ENCODE measurements around the gene IMMP2L.
"Not testable (repeated sequence)": the region's sequence is repeated elsewhere in the genome, so short reads cannot be mapped to it uniquely, and the experiment has no call there.

The IMMP2L gene

DNA sequence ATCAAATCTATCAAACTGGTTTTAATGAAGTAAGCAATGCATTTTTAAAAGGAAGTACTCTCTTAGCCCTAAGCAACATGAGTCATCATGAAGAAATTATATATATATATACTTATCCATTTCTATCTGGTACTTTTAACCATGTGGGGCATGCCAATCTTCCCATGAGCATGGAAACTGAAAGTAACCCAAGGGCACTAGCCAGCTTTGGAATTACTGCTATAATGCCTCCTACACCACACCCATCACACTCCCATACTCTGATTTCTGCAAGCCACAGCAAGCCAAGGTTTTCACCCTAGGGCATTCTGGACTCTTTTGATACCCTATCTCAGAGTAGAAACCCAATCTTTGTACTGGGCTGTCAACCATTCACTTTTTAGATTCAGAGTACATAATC lies 204.6 kb downstream of the IMMP2L start:
- Mint-ChIP-seq H3K4me1 (ENCODE audit: low read depth) (peaks cover 3% of the 10 kb centered on the region), H3K27ac (no peak overlapping the region), H3K36me3 (ENCODE audit: low read depth) (no peaks in the 10 kb centered on the region), H3K27me3 (no peaks in the 10 kb centered on the region), H3K9me3 (no peaks in the 10 kb centered on the region), H3K4me3 (no peak overlapping the region)
- no peak for DNase-seq

GRCh38 chr7:111356941-111357340 lies 205.4 kb downstream of the IMMP2L start:
- DNase-seq = no peak
- peaks cover 8% of the 10 kb centered on the region for H3K4me1 Mint-ChIP-seq (ENCODE audit: low read depth)
- H3K27ac Mint-ChIP-seq = no peak overlapping the region
- no peaks in the 10 kb centered on the region for H3K27me3 Mint-ChIP-seq
- no peak overlapping the region for H3K4me3 Mint-ChIP-seq
- no peaks in the 10 kb centered on the region for H3K9me3 Mint-ChIP-seq
- H3K36me3 Mint-ChIP-seq (ENCODE audit: low read depth) = no peaks in the 10 kb centered on the region

GRCh38 chr7:111352319-111352718 lies 210.0 kb downstream of the IMMP2L start:
- Mint-ChIP-seq H3K27me3 (no peaks in the 10 kb centered on the region), H3K27ac (peak overlapping the region; percentile 46), H3K9me3 (peaks cover under 1% of the 10 kb centered on the region), H3K36me3 (ENCODE audit: low read depth) (no peaks in the 10 kb centered on the region), H3K4me3 (no peak overlapping the region), H3K4me1 (ENCODE audit: low read depth) (peaks cover 6% of the 10 kb centered on the region)
- no peak for DNase-seq

DNA sequence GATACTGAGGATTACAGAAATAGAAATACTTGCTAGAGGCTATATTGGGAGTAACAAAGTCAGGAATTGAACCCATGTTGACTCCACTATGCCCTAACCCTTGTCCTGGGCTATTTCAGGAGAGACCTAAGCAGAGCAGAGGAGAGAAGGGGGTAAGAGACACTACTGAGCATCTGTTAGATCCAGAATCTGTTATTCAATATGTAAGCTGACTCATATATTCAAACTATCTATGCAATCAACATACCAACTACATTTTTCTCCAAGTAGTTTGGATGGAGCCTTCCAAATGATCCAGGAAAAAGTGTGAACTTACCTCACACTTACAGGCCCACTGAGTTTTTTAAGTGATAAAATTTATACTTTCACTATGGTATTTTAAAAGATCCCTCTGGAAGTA lies 216.1 kb downstream of the IMMP2L start:
- Mint-ChIP-seq H3K27ac (no peak overlapping the region), H3K9me3 (peaks cover 26% of the 10 kb centered on the region), H3K27me3 (no peaks in the 10 kb centered on the region), H3K4me3 (no peak overlapping the region), H3K36me3 (ENCODE audit: low read depth) (peaks cover 32% of the 10 kb centered on the region), H3K4me1 (ENCODE audit: low read depth) (no peaks in the 10 kb centered on the region)
- DNase-seq = no peak

DNA sequence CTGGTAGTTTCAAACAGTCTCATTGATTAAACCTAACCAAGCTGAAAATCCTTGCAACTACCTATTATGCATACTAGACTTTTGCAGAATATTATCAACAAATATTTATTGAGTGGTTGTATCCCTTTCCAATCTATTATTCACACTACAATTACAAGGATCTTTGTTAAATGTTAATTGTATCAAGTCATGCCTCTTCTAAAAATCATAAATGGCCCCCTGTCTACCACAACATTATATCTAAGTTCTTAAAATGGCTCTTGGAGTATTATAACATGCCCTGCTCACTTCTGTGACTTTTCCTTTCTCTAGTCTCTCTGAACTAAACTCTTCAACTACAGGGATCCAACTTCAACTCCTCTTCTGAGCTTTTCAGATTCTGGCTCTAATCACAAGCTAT lies 219.3 kb downstream of the IMMP2L start:
- Mint-ChIP-seq H3K9me3 (peaks cover 26% of the 10 kb centered on the region), H3K27me3 (no peaks in the 10 kb centered on the region), H3K36me3 (ENCODE audit: low read depth) (peaks cover 32% of the 10 kb centered on the region)

GRCh38 chr7:111339006-111339405 lies 223.3 kb downstream of the IMMP2L start:
- H3K27ac Mint-ChIP-seq = no peak overlapping the region
- peaks cover 14% of the 10 kb centered on the region for H3K9me3 Mint-ChIP-seq
- H3K4me1 Mint-ChIP-seq (ENCODE audit: low read depth) = no peaks in the 10 kb centered on the region
- no peaks in the 10 kb centered on the region for H3K27me3 Mint-ChIP-seq
- peaks cover 14% of the 10 kb centered on the region for H3K36me3 Mint-ChIP-seq (ENCODE audit: low read depth)
- no peak for DNase-seq
- no peak overlapping the region for H3K4me3 Mint-ChIP-seq

More for the DNA sequence above, 219.3 kb downstream of the IMMP2L start:
- no peak overlapping the region for H3K4me3 Mint-ChIP-seq
- no peak for DNase-seq
- H3K27ac Mint-ChIP-seq = no peak overlapping the region
- no peaks in the 10 kb centered on the region for H3K4me1 Mint-ChIP-seq (ENCODE audit: low read depth)

DNA sequence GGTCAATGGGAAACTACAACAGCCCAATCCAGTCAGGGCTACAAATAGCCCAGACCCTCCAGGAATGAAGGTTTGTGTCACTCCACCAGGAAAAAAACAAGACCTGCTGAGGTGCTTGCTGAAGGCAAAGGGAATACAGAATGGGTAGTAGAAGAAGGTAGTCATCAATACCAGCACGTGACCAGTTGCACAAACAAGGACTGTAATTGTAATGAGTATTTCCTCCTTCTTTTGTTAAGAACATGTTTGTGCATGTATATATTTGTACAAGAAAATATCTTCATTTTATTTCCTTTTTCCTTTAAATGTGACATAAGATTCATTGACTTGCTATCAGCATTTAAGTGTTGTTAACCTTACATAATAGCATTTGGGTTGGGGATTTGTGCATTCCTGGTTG lies 229.3 kb downstream of the IMMP2L start:
- Mint-ChIP-seq H3K4me3 (no peak overlapping the region), H3K9me3 (peaks cover 3% of the 10 kb centered on the region)
- no peak for DNase-seq

DNA sequence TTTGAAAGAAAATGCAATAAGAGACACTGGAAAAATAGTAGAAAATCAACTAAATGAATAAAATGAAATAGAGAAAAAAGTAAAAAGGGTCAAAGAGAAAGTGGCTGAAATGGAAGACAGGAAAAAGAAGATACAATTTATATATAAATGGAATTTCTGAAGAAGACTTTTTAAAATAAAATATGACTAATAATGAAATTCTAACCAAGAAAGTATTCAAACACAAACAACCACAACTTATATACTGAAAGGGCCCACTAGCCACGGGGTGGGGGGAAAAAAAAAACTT lies 232.1 kb downstream of the IMMP2L start:
- no peak overlapping the region for H3K27ac Mint-ChIP-seq
- peaks cover 3% of the 10 kb centered on the region for H3K9me3 Mint-ChIP-seq

More for the DNA sequence above, 229.3 kb downstream of the IMMP2L start:
- Mint-ChIP-seq H3K27me3 (no peaks in the 10 kb centered on the region), H3K4me1 (ENCODE audit: low read depth) (peaks cover 16% of the 10 kb centered on the region), H3K36me3 (ENCODE audit: low read depth) (no peaks in the 10 kb centered on the region), H3K27ac (no peak overlapping the region)

GRCh38 chr7:111329367-111330234 lies 232.7 kb downstream of the IMMP2L start:
- DNase-seq = no peak
- H3K27me3 Mint-ChIP-seq = no peaks in the 10 kb centered on the region
- peaks cover 3% of the 10 kb centered on the region for H3K9me3 Mint-ChIP-seq
- H3K4me1 Mint-ChIP-seq (ENCODE audit: low read depth) = peaks cover 16% of the 10 kb centered on the region
- H3K36me3 Mint-ChIP-seq (ENCODE audit: low read depth) = no peaks in the 10 kb centered on the region
- H3K27ac Mint-ChIP-seq = no peak overlapping the region
- H3K4me3 Mint-ChIP-seq = no peak overlapping the region

More for the DNA sequence above, 232.1 kb downstream of the IMMP2L start:
- Mint-ChIP-seq H3K27me3 (no peaks in the 10 kb centered on the region), H3K4me3 (no peak overlapping the region), H3K36me3 (ENCODE audit: low read depth) (no peaks in the 10 kb centered on the region), H3K4me1 (ENCODE audit: low read depth) (peaks cover 16% of the 10 kb centered on the region)
- no peak for DNase-seq

DNA sequence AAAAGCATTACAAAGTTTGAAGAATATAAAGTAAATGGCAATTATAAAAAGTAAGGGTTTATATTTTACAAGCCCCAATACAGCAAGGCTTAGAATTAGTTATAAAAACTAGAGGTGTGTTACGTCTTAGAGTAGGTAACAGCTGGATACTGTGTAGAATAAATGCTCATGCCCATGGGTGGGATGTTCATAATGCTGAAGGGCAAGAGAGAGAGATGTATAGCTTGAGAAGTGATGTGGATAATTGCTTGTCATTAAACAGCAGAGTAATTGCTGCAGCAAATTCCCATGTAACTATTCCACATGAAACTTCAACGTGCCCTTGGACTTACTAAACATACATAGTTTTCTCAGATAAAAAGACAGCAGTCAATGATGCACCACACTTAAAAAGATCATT lies 233.8 kb downstream of the IMMP2L start:
- Mint-ChIP-seq H3K27me3 (no peaks in the 10 kb centered on the region), H3K4me3 (no peak overlapping the region), H3K27ac (no peak overlapping the region), H3K36me3 (ENCODE audit: low read depth) (peaks cover 3% of the 10 kb centered on the region), H3K4me1 (ENCODE audit: low read depth) (peaks cover 19% of the 10 kb centered on the region), H3K9me3 (no peaks in the 10 kb centered on the region)
- no peak for DNase-seq

- DNase-seq = no peak
- Mint-ChIP-seq H3K4me1 (ENCODE audit: low read depth) (peaks cover 21% of the 10 kb centered on the region), H3K27me3 (no peaks in the 10 kb centered on the region), H3K27ac (no peak overlapping the region), H3K9me3 (no peaks in the 10 kb centered on the region), H3K4me3 (no peak overlapping the region), H3K36me3 (ENCODE audit: low read depth) (peaks cover 7% of the 10 kb centered on the region)
Measured at GRCh38 chr7:111324776-111325175, 237.5 kb downstream of the IMMP2L start.

- H3K27me3 Mint-ChIP-seq = no peaks in the 10 kb centered on the region
- H3K9me3 Mint-ChIP-seq = no peaks in the 10 kb centered on the region
- H3K27ac Mint-ChIP-seq = no peak overlapping the region
- no peak overlapping the region for H3K4me3 Mint-ChIP-seq
- H3K36me3 Mint-ChIP-seq (ENCODE audit: low read depth) = peaks cover 7% of the 10 kb centered on the region
- no peak for DNase-seq
- H3K4me1 Mint-ChIP-seq (ENCODE audit: low read depth) = peaks cover 16% of the 10 kb centered on the region
Measured at GRCh38 chr7:111324228-111324627, 238.1 kb downstream of the IMMP2L start.

DNA sequence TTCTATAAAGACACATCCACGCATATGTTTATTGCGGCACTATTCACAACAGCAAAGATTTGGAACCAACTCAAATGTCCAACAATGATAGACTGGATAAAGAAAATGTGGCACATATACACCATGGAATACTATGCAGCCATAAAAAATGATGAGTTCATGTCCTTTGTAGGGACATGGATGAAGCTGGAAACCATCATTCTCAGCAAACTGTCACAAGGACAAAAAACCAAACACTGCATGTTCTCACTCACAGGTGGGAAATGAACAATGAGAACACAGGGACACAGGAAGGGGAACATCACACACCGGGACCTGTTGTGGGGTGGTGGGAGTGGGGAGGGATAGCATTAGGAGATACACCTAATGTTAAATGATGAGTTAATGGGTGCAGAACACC lies 238.6 kb downstream of the IMMP2L start:
- H3K9me3 Mint-ChIP-seq; H3K27me3 Mint-ChIP-seq; H3K4me3 Mint-ChIP-seq; H3K27ac Mint-ChIP-seq; H3K36me3 Mint-ChIP-seq (ENCODE audit: low read depth); DNase-seq: not testable (repeated sequence)
- peaks cover 12% of the 10 kb centered on the region for H3K4me1 Mint-ChIP-seq (ENCODE audit: low read depth)

DNA sequence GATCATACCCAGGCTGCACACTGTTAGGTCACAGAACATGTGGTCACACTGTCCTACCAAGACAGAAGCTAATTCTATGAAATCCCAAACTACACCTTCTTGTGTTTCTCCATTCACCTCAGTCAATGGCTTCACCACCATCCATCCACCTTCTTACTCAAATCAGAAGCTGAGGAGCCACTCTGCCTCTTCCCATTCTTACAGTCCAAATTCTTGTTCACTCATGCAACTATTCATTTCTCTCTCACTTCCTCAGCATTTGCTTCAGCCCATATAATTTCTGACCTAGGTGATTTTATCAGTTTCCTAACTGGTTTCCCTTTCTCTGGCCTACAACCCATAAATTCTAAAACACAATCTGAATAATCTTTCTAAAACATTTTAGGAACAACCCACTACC lies 242.2 kb downstream of the IMMP2L start:
- H3K36me3 Mint-ChIP-seq (ENCODE audit: low read depth) = peaks cover 7% of the 10 kb centered on the region
- H3K4me1 Mint-ChIP-seq (ENCODE audit: low read depth) = peaks cover 12% of the 10 kb centered on the region
- H3K9me3 Mint-ChIP-seq = peaks cover 2% of the 10 kb centered on the region
- H3K27ac Mint-ChIP-seq = no peak overlapping the region
- DNase-seq = no peak
- H3K4me3 Mint-ChIP-seq = no peak overlapping the region
- no peaks in the 10 kb centered on the region for H3K27me3 Mint-ChIP-seq

DNA sequence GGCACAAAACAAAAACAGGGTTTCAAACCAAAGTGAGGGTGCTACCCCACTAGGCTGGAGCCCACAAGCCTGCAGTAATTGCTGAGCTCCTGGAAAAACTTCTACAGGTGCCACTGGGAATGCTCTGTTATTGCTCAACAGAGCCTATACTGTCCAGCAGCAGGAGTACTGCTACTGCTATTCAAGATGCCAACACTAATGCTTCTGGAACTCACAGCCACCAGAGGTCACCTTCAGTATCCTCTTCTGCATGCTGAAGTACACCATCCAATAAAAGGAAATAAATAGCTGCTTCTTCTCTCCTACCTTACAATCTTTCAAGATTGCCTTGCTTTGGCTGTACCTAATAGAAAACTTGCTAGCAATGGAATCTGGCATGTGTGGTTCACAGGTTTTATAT lies 249.3 kb downstream of the IMMP2L start:
- no peak for DNase-seq
- no peaks in the 10 kb centered on the region for H3K4me1 Mint-ChIP-seq (ENCODE audit: low read depth)
- peaks cover 7% of the 10 kb centered on the region for H3K36me3 Mint-ChIP-seq (ENCODE audit: low read depth)
- no peak overlapping the region for H3K27ac Mint-ChIP-seq
- H3K27me3 Mint-ChIP-seq = no peaks in the 10 kb centered on the region
- H3K4me3 Mint-ChIP-seq = no peak overlapping the region
- H3K9me3 Mint-ChIP-seq = peaks cover 2% of the 10 kb centered on the region

DNA sequence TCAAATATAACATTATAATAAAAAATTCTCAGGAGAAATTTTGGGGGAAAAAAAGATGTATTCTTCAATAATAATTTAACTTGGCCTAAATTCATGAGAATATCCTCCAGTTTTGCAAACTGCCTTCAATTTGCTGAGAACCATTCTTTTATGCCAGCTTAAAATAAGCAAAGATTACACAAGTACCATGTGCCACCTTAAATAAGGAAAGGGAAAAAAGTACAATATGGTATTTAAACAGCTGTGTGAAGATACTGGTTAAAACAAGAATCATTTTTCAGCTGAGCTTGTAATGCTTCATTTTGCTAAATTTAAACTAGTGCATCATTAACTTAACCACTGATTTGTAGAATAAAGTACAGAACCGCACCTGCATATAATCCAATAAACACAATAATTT lies 253.6 kb downstream of the IMMP2L start:
- DNase-seq = no peak
- Mint-ChIP-seq H3K36me3 (ENCODE audit: low read depth) (peaks cover 7% of the 10 kb centered on the region), H3K27me3 (no peaks in the 10 kb centered on the region), H3K4me1 (ENCODE audit: low read depth) (peaks cover 3% of the 10 kb centered on the region), H3K4me3 (no peak overlapping the region), H3K9me3 (no peaks in the 10 kb centered on the region), H3K27ac (no peak overlapping the region)

All from activated T-cell treated with anti-CD3 and anti-CD28 coated beads, Interleukin-2, amount 50 U/mL, for 24 hours (primary cell).